ENCODE data around the gene GPR65. TPM values are rescaled to one million over a fixed set of nuclear protein-coding genes. Genes with fewer than 3 reads are reported as not detected.

GPR65 gene
- total RNA-seq, 1 donor = 0.09 TPM

DNA sequence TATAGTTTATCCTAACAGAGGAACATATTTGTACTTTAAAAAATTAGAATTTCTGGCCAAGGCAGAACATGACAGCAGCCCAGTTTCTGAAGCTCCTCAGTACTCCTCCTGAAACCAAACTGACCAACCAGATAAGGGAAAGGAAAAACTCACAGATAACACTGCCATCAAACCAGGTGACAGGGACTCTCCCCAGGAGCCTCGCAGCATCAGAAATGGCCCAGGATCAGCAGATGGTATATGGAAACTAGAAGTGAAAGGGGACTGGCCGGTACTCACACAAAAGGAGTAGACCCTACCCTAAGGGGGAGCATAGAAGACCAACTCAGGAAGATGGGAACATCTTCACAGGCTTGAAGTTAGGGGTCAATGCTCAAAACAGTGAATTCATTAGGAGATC lies 33.9 kb upstream of the GPR65 start:
- H3K4me3 ChIP-seq (ENCODE audit: low read depth, low read length) = no peak overlapping the region
- DNase-seq (ENCODE audit: low read depth) = no peak
- TF ChIP-seq, protein P1, sequence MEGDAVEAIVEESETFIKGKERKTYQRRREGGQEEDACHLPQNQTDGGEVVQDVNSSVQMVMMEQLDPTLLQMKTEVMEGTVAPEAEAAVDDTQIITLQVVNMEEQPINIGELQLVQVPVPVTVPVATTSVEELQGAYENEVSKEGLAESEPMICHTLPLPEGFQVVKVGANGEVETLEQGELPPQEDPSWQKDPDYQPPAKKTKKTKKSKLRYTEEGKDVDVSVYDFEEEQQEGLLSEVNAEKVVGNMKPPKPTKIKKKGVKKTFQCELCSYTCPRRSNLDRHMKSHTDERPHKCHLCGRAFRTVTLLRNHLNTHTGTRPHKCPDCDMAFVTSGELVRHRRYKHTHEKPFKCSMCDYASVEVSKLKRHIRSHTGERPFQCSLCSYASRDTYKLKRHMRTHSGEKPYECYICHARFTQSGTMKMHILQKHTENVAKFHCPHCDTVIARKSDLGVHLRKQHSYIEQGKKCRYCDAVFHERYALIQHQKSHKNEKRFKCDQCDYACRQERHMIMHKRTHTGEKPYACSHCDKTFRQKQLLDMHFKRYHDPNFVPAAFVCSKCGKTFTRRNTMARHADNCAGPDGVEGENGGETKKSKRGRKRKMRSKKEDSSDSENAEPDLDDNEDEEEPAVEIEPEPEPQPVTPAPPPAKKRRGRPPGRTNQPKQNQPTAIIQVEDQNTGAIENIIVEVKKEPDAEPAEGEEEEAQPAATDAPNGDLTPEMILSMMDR (IDR thresholded peaks at IDR 0.05; ENCODE audit: insufficient read depth, low read length) = no peak

- no peak overlapping the region for H3K4me3 ChIP-seq (ENCODE audit: low read depth, low read length)
- TF ChIP-seq, protein P1 (IDR thresholded peaks at IDR 0.05; ENCODE audit: insufficient read depth, low read length) = no peak
- DNase-seq (ENCODE audit: low read depth) = no peak
Observed at GRCh38 chr14:87975636-87976035, 29.3 kb upstream of the GPR65 start.

- H3K4me3 ChIP-seq (ENCODE audit: low read depth, low read length) = no peak overlapping the region
- DNase-seq (ENCODE audit: low read depth) = no peak
- TF ChIP-seq, protein P1 (IDR thresholded peaks at IDR 0.05; ENCODE audit: insufficient read depth, low read length) = no peak
Observed at GRCh38 chr14:87979689-87980088, 25.2 kb upstream of the GPR65 start.

- no peak overlapping the region for H3K4me3 ChIP-seq (ENCODE audit: low read depth, low read length)
- no peak for DNase-seq (ENCODE audit: low read depth)
- TF ChIP-seq, protein P1 (IDR thresholded peaks at IDR 0.05; ENCODE audit: insufficient read depth, low read length) = no peak
Observed at GRCh38 chr14:87989221-87989955, 15.5 kb upstream of the GPR65 start.

DNA sequence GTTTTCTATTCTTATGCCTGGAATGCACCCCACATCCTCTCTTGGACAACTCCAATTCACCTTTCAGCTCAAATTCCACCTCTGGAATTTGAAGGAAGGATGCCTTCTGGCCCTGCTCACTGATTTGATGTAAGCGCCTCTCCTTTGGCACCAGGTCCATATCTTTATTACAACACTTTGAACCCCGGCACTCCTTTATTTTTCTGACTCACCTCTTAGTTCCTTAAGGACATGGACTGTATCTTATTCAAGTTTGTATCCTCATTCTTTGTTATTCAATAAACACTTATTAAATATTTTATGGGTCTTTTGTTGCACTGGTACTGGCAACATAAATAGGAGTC lies 15.0 kb upstream of the GPR65 start:
- TF ChIP-seq, protein P1 (IDR thresholded peaks at IDR 0.05; ENCODE audit: insufficient read depth, low read length) = no peak
- H3K4me3 ChIP-seq (ENCODE audit: low read depth, low read length) = no peak overlapping the region
- DNase-seq (ENCODE audit: low read depth) = no peak

GRCh38 chr14:87990682-87991081 lies 14.3 kb upstream of the GPR65 start:
- H3K4me3 ChIP-seq (ENCODE audit: low read depth, low read length) = no peak overlapping the region
- no peak for DNase-seq (ENCODE audit: low read depth)
- TF ChIP-seq, protein P1 (IDR thresholded peaks at IDR 0.05; ENCODE audit: insufficient read depth, low read length) = no peak

GRCh38 chr14:87992346-87992717 lies 12.6 kb upstream of the GPR65 start:
- peak overlapping the region; percentile 64 for H3K4me3 ChIP-seq (ENCODE audit: low read depth, low read length)
- TF ChIP-seq, protein P1 (IDR thresholded peaks at IDR 0.05; ENCODE audit: insufficient read depth, low read length) = no peak
- DNase-seq (ENCODE audit: low read depth) = peak; percentile 34
